ENCODE measurements around the gene PACS2.

DNA sequence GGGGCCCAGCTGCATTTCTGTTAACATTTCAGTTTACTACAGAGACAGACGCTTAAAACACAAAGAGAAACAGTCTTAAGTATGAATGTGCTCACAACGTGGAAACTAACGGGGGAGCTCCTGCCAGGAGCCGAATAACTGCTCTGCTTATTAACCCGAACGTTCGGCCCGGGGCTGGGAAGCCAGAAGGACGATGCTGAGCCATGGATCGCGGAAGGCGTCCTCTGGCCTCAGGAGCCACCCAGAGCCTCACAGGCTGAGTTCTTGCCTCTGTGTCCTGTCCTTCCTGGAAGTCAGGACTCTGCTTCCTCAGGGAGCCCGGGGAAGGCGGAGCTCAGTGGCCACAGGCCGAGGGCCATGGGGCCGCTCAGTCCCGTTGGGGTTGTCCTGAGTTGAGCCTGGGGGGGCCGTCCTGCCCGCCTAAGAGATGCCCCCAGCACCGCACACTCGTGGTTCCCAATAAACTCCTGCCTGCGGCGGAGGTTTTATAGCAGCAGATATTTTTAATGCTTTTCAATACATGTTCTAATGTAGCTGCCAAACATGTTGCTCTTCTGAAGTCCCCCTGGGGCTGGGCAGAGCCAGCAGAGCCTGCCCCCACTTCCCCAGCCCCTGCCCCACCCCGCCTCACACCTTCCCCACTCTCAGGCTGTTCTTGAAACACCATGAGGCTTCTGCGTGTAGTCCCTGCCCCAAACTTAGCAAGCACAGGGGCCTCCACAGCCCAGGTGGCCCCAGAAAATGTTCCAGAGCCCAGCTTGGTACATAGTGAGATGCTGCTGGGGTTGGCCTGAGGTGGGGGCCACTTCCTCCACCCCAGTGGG lies 80.4 kb downstream of the PACS2 start:
- TF ChIP-seq, protein P1, sequence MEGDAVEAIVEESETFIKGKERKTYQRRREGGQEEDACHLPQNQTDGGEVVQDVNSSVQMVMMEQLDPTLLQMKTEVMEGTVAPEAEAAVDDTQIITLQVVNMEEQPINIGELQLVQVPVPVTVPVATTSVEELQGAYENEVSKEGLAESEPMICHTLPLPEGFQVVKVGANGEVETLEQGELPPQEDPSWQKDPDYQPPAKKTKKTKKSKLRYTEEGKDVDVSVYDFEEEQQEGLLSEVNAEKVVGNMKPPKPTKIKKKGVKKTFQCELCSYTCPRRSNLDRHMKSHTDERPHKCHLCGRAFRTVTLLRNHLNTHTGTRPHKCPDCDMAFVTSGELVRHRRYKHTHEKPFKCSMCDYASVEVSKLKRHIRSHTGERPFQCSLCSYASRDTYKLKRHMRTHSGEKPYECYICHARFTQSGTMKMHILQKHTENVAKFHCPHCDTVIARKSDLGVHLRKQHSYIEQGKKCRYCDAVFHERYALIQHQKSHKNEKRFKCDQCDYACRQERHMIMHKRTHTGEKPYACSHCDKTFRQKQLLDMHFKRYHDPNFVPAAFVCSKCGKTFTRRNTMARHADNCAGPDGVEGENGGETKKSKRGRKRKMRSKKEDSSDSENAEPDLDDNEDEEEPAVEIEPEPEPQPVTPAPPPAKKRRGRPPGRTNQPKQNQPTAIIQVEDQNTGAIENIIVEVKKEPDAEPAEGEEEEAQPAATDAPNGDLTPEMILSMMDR (conservative IDR thresholded peaks at IDR 0.05) = no peak
- TF ChIP-seq EZH2 (IDR thresholded peaks at IDR 0.05; ENCODE audit: low read depth) = no peak

All from PC-9 (cell line).